Stimulated activated CD4-positive, alpha-beta T cell treated with anti-CD3 and anti-CD28 coated beads, TNF-alpha, amount 100 ng/mL, for 24 hours (primary cell): ENCODE measurements around the gene TPGS1.

Experiments
- DNase-seq, 3 experiments: peaks; one replicate each; pipeline ENCODE4 v3.0.0-alpha.2; 2020; ENCODE audit warnings: low read depth in 3 of 3

TPGS1 gene

DNA sequence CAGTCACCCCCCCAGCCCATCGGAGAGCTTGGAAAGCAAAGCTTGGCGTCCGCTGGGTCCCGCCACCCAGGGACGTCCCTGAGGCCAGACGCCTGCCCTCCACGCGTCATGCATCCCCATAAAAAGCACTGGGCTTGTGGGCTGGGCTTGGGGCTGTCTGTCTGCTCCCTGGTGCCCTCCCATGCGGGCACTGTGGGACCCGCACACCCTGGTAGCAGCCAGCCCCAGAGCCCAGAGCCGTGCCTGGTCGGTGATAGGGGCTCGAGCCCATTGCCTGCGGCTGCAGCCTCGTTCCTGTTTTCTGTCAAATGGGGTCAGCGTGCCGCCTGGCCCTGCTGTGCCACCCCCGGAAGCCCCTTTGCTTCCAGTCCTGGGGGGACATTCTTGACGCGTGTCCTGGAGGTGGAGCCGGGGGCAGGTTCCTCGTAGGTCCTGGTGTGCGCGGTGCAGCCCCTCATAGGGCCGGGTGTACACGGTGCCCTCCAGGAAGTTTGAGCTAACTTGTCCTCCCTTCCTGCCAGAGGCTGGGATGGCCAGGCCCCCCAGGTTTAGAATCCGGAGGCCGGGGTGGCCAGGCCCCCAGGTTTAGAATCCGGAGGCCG, 32.2 kb downstream of the TPGS1 start:
- DNase-seq, result no peak

DNA sequence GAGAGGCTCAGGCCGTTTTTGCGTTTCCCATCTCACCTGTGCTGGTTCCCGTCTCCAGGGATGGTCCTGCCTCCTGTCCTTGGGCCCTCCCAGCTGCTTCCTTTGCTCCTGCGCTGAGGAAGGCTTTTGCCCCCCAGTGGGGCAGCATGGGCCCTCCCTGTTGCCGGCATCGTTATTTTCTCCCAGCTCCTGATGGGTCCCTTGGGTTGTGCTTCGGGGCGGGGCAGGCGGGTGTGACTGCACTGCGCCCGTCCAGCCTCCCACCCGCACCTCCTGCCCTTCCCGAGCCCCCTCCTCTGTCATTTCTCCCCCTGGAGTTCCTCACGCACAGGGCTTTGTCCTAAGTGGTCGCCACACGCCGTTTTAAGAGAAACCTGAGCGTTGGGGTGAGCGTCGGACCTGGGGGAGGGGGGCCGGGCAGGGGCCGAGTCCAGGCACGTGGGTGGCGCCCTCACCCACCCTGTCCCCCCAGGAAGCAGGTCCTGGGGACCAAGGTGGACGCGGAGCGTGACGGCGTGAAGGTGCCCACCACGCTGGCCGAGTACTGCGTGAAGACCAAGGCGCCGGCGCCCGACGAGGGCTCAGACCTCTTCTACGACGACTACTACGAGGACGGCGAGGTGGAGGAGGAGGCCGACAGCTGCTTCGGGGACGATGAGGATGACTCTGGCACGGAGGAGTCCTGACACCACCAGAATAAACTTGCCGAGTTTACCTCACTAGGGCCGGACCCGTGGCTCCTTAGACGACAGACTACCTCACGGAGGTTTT, 33.8 kb downstream of the TPGS1 start:
- DNase-seq, result no peak

DNA sequence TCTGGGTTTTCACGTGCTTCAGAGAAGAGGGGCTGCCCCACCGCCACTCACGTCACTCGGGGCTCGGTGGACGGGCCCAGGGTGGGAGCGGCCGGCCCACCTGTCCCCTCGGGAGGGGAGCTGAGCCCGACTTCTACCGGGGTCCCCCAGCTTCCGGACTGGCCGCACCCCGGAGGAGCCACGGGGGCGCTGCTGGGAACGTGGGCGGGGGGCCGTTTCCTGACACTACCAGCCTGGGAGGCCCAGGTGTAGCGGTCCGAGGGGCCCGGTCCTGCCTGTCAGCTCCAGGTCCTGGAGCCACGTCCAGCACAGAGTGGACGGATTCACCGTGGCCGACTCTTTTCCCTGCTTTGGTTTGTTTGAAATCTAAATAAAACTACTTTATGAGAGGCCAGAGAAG, 34.4 kb downstream of the TPGS1 start:
- no peak for DNase-seq

DNA sequence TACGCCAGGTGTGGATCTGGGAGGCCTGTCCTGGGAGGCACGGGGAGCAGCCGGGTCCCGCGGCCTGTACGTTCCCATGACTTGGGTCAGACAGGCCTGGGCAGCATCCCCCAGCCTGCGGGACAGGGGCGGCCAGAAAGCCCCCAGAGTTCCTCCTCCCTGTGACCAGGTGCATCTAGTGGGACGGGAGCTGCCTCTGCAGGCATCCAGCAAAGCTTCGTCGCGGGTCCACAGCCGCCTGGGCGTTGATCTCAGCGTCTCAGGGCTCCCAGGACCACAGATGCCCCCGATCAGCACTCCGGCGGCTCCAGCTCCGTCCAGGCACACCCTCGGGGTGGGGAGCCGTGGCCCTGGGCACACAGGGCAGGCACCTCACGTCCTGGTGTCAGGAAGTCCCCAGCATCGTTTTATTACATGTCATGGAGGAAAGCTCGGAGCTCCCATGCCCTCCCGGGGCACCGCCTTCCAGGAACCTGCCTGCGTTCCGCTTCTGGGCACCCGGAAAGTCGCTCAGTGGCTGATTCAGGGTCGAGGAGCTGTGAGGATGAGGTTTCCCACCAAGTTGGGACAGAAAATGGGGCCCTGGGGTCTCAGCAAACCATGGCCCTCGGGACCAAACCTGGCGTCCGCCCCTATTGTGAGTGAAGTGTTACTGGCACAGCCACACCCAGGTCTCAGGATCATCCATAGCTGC, 35.0 kb downstream of the TPGS1 start:
- DNase-seq, result no peak

DNA sequence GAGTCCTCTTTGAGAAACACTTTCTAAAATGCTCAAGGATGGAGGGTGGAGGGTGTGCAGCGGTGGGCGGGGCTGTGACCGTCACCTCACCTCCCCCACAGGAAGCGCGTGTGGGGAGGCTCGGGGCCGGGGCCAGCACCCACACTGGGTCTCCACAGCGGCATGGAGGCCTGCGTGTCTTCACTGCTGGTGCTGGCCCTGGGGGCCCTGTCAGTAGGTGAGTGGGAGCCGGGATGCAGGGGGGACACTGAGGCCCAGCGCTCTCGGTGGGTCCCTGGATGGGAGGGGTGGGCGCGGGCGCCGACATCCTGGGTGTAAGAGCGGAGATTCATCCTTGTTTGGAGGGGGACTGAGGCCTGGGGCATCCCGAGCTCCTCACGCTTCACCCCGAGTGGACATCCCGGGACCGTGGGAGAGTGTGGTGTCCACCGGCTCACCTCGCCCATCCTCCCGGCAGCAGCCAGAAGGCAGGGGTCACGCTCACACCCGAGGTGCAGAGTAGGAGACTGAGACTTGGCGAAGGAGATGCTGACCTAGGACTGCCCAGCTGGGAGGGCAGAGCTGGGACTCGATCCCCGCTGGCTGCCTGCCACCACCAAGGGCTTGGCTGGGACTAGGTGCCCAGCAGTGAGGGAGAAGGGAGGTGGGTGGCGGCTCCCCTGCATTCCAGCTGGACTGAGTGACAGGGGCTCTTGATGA, 36.8 kb downstream of the TPGS1 start, which contains the start of gene GZMM:
Gene GZMM (plus strand): TSS at position 144 of the 699 bp plus-strand sequence. CDS start 19 bp downstream, at position 163.
- peak; percentile 35 to 72 (median 52) for DNase-seq

DNA sequence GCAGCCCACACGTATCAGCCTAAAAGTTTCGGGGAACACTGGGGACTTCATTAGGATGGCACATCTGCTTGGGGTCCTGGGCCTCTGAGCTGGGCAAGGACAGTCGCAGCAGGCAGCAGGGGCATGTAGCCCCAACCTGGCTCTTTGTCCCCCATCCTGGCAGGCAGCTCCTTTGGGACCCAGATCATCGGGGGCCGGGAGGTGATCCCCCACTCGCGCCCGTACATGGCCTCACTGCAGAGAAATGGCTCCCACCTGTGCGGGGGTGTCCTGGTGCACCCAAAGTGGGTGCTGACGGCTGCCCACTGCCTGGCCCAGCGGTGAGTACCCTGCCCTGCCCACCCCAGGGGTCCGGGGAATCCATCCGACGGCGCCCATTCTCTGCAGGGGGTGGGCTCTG, 39.8 kb downstream of the TPGS1 start:
- DNase-seq, result no peak

DNA sequence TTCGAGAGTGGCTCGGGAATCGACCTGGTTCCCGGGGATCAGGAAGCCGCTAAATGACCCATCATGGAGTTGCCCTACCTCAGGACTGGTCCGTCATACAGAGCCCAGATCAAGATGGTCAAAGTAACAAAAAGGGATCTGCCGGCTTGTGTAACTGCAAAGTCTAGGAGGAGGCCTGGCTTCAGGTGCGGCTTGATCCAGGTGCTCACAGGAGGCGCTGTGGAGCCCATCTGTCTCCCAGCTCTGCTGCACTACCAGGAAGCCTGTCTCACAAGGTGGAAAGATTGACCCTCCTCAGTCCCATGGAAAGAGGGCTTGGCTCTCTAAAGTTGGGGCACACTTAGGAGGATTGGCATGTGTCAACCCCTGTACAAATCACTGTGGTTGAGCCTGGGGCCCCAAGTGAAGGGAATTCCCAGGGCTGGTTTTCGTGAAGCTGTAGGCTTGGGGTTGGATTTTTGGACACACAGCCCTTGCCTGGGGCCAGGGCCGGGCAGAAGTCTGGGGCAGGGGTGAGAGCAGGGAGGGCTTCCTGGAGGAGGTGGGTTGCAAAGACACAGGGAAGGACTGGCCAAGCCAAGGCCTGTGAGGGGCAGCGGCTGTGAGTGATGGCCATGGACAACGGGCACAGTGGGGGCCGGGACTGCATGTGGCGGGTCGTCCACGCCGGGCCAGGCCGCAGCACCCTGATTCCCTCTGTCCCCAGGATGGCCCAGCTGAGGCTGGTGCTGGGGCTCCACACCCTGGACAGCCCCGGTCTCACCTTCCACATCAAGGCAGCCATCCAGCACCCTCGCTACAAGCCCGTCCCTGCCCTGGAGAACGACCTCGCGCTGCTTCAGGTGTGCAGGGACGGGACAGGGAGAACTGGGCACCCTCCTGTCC, 40.8 kb downstream of the TPGS1 start:
- no peak for DNase-seq

DNA sequence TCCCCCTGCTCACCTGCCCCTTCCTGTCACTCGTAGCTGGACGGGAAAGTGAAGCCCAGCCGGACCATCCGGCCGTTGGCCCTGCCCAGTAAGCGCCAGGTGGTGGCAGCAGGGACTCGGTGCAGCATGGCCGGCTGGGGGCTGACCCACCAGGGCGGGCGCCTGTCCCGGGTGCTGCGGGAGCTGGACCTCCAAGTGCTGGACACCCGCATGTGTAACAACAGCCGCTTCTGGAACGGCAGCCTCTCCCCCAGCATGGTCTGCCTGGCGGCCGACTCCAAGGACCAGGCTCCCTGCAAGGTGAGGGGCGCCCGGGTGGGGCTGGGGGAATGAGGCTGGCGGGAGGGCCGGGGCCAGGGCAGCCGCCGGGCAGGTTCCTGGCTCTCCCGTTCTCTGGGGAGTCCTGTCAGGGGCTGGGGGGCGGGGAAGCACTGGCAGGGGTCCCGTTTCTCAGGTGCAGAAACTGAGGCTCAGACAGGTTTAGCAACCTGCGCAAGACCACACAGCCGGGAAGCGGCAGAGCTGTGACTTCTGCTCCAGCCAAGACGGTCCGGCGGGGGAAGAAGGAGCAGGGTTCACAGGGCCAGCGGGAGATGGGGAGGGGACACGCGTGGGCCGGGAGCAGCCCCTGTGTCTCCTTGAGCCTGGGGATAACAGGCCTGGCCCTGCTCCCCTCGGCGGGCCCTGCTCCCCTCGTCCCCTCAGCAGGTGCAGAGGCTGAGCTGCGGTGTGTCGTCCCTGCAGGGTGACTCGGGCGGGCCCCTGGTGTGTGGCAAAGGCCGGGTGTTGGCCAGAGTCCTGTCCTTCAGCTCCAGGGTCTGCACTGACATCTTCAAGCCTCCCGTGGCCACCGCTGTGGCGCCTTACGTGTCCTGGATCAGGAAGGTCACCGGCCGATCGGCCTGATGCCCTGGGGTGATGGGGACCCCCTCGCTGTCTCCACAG, 41.9 kb downstream of the TPGS1 start:
- no peak for DNase-seq

DNA sequence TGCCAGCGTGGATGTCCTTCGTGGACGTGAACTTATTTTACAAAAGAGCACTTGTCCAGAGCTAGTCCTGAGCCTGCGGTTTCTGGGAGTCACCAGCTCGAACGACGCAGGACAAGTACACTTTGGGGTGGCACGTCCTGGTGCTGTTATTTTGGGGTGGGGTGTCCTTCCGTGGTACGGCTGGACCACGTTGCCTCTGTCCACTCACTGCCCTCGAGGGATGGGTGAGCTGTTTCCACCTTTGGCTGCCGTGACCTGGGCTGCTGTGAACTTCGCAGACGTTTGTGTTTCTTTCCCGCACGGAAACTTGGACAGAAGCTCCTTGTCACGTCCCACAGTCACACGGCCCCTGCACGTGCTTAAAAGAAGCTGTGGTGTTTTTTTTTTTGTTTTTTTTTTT, 47.5 kb downstream of the TPGS1 start:
- no peak for DNase-seq

DNA sequence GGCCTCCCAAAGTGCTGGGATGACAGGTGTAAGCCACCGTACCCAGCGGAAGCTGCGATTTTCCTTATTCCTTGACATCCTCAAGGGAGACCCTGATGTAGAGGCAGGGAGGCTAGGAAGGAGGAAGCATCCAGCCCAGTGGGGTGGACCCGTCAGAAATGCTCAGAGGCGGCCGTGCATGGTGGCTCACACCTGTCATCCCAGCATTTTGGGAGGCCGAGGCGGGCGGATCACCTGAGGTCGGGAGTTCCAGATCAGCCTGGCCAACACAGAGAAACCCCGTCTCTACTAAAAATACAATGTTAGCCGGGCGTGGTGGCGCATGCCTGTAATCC, 48.1 kb downstream of the TPGS1 start:
- no peak for DNase-seq

DNA sequence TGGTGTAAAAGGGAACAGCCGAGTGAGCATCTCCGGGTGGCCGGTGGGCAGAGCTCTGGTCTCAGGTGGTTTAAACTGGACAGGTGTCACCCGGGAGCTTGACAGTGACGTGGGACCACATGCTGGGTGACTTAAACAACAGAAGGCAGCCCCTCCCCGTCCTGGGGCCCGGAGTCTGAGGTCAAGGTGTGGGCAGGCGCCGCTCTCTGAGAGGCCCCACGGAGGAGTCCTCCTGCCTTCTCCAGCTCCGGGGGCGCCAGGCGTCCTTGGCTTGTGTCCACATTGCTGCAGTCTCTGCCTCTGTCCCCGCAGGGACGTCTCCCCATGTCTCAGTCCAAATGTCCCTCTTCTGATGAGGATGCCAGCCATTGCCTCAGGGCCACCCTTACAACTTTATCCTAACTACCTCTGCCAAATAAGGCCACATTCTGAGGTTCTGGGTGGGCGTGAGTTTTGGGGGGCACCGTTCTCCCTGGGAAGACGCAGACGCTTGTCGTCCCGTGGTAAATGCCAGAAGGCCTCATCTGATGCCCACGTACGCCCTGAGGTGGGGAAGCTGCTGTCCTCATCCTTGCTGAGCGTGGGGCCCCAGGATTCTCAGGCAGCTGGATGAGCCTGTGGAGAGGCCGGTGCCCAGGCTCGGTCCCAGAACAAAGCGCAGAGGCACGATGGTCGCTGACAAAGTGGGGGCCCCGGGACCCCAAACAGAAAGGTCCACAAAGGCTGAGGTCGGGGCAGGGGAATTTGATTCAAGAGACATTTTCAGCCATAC, 49.5 kb downstream of the TPGS1 start:
- DNase-seq, result no peak

DNA sequence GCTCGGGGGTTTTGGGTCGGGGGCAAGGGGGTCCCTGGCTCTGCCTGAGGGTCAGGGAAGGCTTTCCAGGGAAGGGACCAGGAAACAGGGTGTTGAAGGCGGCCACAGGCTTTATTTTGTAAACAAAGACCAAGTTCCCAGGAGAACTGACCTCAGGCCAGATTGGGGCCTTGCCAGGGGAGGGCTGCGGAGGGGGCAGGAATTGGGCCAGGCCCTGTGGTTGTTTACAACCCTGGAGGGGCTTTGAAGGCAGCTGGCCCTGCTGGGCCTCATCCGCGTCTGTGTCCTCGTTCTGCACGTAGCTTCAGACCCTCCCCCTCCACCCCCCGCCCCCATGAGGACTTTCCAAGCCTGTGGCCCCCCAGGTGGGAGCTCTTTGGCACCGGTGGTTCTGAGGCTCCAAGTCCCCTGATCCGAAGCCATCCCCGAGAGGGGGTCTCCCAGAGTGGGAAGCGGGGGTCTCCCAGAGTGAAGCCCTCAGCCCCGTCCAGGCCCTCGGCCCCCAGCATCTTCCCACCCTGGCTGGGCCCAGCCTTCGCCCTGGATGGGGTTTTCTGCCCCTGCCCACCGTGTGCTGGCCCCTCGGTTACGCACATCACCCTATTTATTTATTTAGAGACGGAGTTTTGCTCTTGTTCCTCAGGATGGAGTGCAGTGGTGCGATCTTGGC, 51.6 kb downstream of the TPGS1 start:
- no peak for DNase-seq

DNA sequence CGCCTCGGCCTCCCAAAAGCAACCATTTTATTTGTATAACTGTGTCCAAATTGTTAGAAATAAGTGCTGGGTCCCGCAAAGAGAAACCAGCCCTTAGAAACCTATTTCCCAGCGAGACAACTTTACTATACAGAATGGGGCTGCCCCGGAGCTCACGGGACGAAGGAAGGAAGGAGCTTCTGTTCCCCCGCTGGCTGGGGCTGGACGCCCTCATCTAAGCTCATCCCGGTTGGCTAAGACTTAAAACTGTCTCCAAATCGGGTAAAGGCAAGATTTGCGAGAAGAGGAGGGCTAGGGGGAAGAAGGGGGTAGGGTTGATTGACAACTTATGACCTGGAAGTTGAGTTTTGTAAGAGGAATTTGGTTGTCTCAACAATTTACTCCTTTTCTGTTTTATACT, 52.8 kb downstream of the TPGS1 start:
- DNase-seq, result no peak

DNA sequence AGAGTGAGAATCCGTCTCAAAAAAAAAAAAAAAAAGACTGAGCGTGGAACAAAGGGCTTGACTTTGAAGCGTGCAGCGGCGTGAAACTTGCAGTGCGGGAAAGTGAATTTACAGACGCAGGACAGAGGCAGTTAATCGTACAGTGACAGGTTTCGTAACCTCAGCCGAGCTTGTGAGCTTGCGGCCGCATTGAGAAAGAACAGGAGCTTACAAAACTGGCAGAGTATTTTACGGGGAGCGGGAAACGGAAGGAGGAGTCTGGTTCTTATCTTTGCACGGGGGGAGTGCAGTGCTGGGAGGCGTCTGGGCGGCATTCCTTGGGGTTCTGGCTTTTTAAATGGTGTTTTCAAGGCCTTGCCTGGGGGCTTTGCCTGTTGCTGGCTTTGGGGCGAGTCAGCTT, 59.1 kb downstream of the TPGS1 start:
- DNase-seq, result no peak

DNA sequence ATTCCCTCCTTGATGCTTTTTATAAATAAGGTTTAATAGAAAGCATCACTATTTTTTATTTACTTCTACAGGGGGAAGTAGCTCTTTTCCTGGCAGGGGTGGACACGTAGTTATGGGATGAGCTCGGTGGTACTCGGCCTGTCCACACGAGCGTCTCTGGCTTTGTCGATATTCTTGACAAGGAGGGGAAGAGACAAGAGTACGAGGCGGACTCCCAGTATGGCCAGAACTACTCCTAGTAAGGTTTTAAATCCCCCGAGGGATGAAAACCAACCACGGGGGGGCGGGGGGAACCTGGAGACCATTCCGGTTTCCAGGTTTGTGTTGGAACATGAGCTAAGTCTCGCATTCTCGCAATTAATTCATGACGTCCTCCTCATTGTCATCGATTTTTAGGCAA, 59.5 kb downstream of the TPGS1 start:
- no peak for DNase-seq

DNA sequence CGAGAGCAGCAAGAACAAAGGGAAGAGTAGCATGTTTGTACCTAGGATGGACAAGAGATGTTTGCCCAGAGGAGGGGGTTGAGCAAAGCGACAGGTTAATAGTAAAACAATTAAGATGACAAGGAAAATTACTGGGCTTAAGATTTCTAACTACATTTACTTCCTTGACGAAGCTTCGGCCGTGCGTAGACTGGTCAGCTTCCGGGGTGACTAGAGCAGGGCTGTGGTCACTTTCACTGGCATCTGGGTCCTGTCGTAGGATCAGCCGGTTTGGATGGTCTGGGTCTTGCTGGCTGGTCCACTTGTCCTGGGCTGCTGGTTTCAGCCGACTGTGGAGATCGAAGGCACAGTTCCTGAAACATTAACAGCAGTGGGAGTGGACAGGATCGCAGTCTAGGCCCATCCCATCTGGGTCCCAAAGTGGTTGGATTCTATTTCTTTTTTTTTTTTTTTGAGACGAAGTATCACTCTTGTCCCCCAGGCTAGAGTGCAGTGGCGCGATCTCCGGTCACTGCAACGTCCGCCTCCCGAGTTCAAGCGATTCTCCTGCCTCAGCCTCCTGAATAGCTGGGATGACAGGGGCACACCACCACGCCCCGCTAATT, 60.1 kb downstream of the TPGS1 start:
- no peak for DNase-seq
